Natural killer cell (primary cell): ENCODE data around the gene RPS27L. TPM values are rescaled to one million over a fixed set of nuclear protein-coding genes. Genes with fewer than 3 reads are reported as not detected.

ENCODE experiments used
- ATAC-seq, 3 donors: fragments of 150-1000 bp in 2 of 3; fragments of 200-7000 bp in 1 of 3; cut with Tn5 transposase; 1 replicate in 1 of 3; 2 replicates in 2 of 3; pipeline ENCODE4 v1.10.0; 2021; ENCODE audit warnings: mild to moderate bottlenecking in 2 of 3, moderate library complexity in 2 of 3
- DNase-seq, 2 donors: peaks; one replicate each; pipeline versions ENCODE4 v3.0.0 to v3.0.0-alpha.2; 2013 to 2021; ENCODE audit warnings: mixed read lengths in 1 of 2
- H3K27ac ChIP-seq: one replicate; pipeline ENCODE4 v1.5.1; 2013; ENCODE audit warnings: mild to moderate bottlenecking, low read length
- H3K27me3 ChIP-seq: one replicate; pipeline ENCODE4 v1.6.1; 2013; ENCODE audit warnings: low read length; ENCODE audit not compliant: control insufficient read depth, insufficient read depth
- H3K36me3 ChIP-seq: one replicate; pipeline ENCODE4 v1.6.1; 2013; ENCODE audit warnings: low read length; ENCODE audit not compliant: control insufficient read depth, insufficient read depth
- H3K4me1 ChIP-seq: one replicate; pipeline ENCODE4 v1.6.1; 2013; ENCODE audit warnings: low read length; ENCODE audit not compliant: control insufficient read depth, insufficient read depth
- H3K4me3 ChIP-seq: one replicate; pipeline ENCODE4 v1.5.1; 2013; ENCODE audit warnings: low read length
- H3K9me3 ChIP-seq: one replicate; pipeline ENCODE4 v1.6.1; 2013; ENCODE audit warnings: low read length; ENCODE audit not compliant: control insufficient read depth, insufficient read depth
- H3K27ac Mint-ChIP-seq, 2 donors: one replicate each; pipeline ENCODE4 v1.8.0; 2022; ENCODE audit warnings: mild to moderate bottlenecking in 2 of 2, mixed read lengths in 2 of 2, moderate library complexity in 1 of 2
- H3K27me3 Mint-ChIP-seq, 2 donors: one replicate each; pipeline ENCODE4 v1.8.0; 2022; ENCODE audit warnings: low read depth in 2 of 2, mixed read lengths in 2 of 2
- H3K36me3 Mint-ChIP-seq: one replicate; pipeline ENCODE4 v1.8.0; 2022; ENCODE audit warnings: mixed read lengths
- H3K4me1 Mint-ChIP-seq, 2 donors: one replicate each; pipeline ENCODE4 v1.8.0; 2022; ENCODE audit warnings: mixed read lengths in 2 of 2
- H3K4me3 Mint-ChIP-seq: one replicate; pipeline ENCODE4 v1.8.0; 2022; ENCODE audit warnings: mild to moderate bottlenecking, moderate library complexity, mixed read lengths
- H3K9me3 Mint-ChIP-seq, 2 donors: one replicate each; pipeline ENCODE4 v1.8.0; 2022; ENCODE audit warnings: mixed read lengths in 2 of 2
- WGBS: methylation state at CpG from one replicate; pipeline ENCODE4 v1.1.7; 2013; ENCODE audit warnings: missing lambda C conversion rate; ENCODE audit not compliant: insufficient coverage; 5-methylcytosine and 5-hydroxymethylcytosine counted together
- intact Hi-C: fragments of 100-400 bp; cut with micrococcal nuclease; formaldehyde crosslinking; loops from one replicate; pipeline ENCODE4 v1.14.2; 2022
- total RNA-seq, 4 donors: library from RNA; stranded (reverse); fragments of 120-200 nt in 1 of 4; gene quantifications; one replicate each; pipeline versions ENCODE4 v1.2.3 to v1.2.4, GENCODE V29; 2013 to 2022
- TF ChIP-seq, protein P1 (sequence below): fragments of 200-600 bp; IDR thresholded peaks from one replicate; pipeline ENCODE4 v1.8.0; 2022; ENCODE audit warnings: antibody characterized with exemption

RPS27L gene
- total RNA-seq, 3 donors from 2014 or later (not counting 1 experiment from before 2014, with no cell fraction given): 50.4 to 63.3 (median 52.2) TPM

GRCh38 chr15:63178034-63178433 is 20.8 kb upstream of the RPS27L start:
- H3K36me3 ChIP-seq: no peaks in the 10 kb centered on the region
- TF ChIP-seq, protein P1, sequence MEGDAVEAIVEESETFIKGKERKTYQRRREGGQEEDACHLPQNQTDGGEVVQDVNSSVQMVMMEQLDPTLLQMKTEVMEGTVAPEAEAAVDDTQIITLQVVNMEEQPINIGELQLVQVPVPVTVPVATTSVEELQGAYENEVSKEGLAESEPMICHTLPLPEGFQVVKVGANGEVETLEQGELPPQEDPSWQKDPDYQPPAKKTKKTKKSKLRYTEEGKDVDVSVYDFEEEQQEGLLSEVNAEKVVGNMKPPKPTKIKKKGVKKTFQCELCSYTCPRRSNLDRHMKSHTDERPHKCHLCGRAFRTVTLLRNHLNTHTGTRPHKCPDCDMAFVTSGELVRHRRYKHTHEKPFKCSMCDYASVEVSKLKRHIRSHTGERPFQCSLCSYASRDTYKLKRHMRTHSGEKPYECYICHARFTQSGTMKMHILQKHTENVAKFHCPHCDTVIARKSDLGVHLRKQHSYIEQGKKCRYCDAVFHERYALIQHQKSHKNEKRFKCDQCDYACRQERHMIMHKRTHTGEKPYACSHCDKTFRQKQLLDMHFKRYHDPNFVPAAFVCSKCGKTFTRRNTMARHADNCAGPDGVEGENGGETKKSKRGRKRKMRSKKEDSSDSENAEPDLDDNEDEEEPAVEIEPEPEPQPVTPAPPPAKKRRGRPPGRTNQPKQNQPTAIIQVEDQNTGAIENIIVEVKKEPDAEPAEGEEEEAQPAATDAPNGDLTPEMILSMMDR: no peak
- DNase-seq (no peak), ATAC-seq (no peak)
- H3K27ac Mint-ChIP-seq: no peak overlapping the region
- no peaks in the 10 kb centered on the region for H3K36me3 Mint-ChIP-seq
- H3K4me1 ChIP-seq: no peaks in the 10 kb centered on the region
- H3K9me3 ChIP-seq: no peaks in the 10 kb centered on the region
- no peak overlapping the region for H3K4me3 Mint-ChIP-seq
- H3K4me3 ChIP-seq: no peak overlapping the region
- H3K27me3 ChIP-seq: no peaks in the 10 kb centered on the region
- intact Hi-C loops: no loop called here
- H3K9me3 Mint-ChIP-seq: no peaks in the 10 kb centered on the region
- H3K27ac ChIP-seq: no peak overlapping the region
- H3K4me1 Mint-ChIP-seq: no peaks in the 10 kb centered on the region
- 82% methylated on average over 5 of the region's 5 CpGs for WGBS
- H3K27me3 Mint-ChIP-seq: no peaks in the 10 kb centered on the region

- WGBS: 93% methylated on average over 3 of the region's 3 CpGs
- ATAC-seq (no peak), DNase-seq (no peak)
- Histone ChIP-seq H3K4me1 (no peaks in the 10 kb centered on the region), H3K27me3 (no peaks in the 10 kb centered on the region), H3K4me3 (no peak overlapping the region), H3K27ac (no peak overlapping the region), H3K9me3 (no peaks in the 10 kb centered on the region), H3K36me3 (no peaks in the 10 kb centered on the region)
- intact Hi-C loops: no loop called here
- Mint-ChIP-seq H3K36me3 (no peaks in the 10 kb centered on the region), H3K4me3 (no peak overlapping the region), H3K27ac (no peak overlapping the region), H3K27me3 (no peaks in the 10 kb centered on the region), H3K4me1 (no peaks in the 10 kb centered on the region), H3K9me3 (no peaks in the 10 kb centered on the region)
- TF ChIP-seq, protein P1: no peak
Measured at GRCh38 chr15:63176302-63176701, 19.0 kb upstream of the RPS27L start.

- DNase-seq: no peak
- 97% methylated on average over 3 of the region's 3 CpGs for WGBS
- H3K4me1 ChIP-seq: no peaks in the 10 kb centered on the region
- H3K9me3 ChIP-seq: no peaks in the 10 kb centered on the region
- Mint-ChIP-seq H3K4me1 (no peaks in the 10 kb centered on the region), H3K27me3 (no peaks in the 10 kb centered on the region), H3K9me3 (no peaks in the 10 kb centered on the region), H3K27ac (no peak overlapping the region), H3K36me3 (no peaks in the 10 kb centered on the region), H3K4me3 (no peak overlapping the region)
- H3K27me3 ChIP-seq: no peaks in the 10 kb centered on the region
- TF ChIP-seq, protein P1: no peak
- ATAC-seq: no peak
- H3K27ac ChIP-seq: no peak overlapping the region
- intact Hi-C loops: no loop called here
- no peak overlapping the region for H3K4me3 ChIP-seq
- H3K36me3 ChIP-seq: no peaks in the 10 kb centered on the region
Measured at GRCh38 chr15:63172851-63173451, 15.7 kb upstream of the RPS27L start.

GRCh38 chr15:63172376-63172775 is 15.1 kb upstream of the RPS27L start:
- Histone ChIP-seq H3K27me3 (no peaks in the 10 kb centered on the region), H3K9me3 (no peaks in the 10 kb centered on the region), H3K4me3 (no peak overlapping the region), H3K27ac (no peak overlapping the region), H3K4me1 (no peaks in the 10 kb centered on the region), H3K36me3 (no peaks in the 10 kb centered on the region)
- H3K4me1 Mint-ChIP-seq: no peaks in the 10 kb centered on the region
- DNase-seq: no peak
- no peak for ATAC-seq
- no peak overlapping the region for H3K27ac Mint-ChIP-seq
- TF ChIP-seq, protein P1: no peak
- 99% methylated on average over 4 of the region's 5 CpGs for WGBS
- H3K27me3 Mint-ChIP-seq: no peaks in the 10 kb centered on the region
- no peak overlapping the region for H3K4me3 Mint-ChIP-seq
- intact Hi-C loops: no loop called here
- no peaks in the 10 kb centered on the region for H3K36me3 Mint-ChIP-seq
- no peaks in the 10 kb centered on the region for H3K9me3 Mint-ChIP-seq
